HCT116 (cell line): Measurements from ENCODE around the gene DIO2. TPM values are rescaled to one million over a fixed set of nuclear protein-coding genes. Genes with fewer than 3 reads are reported as not detected.

Source experiments
- ATAC-seq: fragments of 200-7000 bp; cut with Tn5 transposase; 2 replicates; pipeline ENCODE4 v1.9.1; 2020; ENCODE audit warnings: mild to moderate bottlenecking, moderate library complexity
- BruUV-seq: library from RNA; stranded (reverse); fragments of 400-500 nt; replicated peaks from 2 replicates; lab custom pipeline; 2021; lab: Mats Ljungman, UMichigan
- CTCF ChIA-PET: fragments of 300-600 bp; sonication (Branson Sonifier 250); formaldehyde crosslinking; loops from one replicate; lab custom pipeline; 2021; ENCODE audit warnings: antibody characterized with exemption; lab: Charles Lee
- POLR2A ChIA-PET: fragments of 300-600, 350-600 bp; sonication (Branson Sonifier 250); formaldehyde crosslinking; loops from one replicate; lab custom pipeline; 2021; ENCODE audit warnings: antibody characterized with exemption; lab: Charles Lee
- RAD21 ChIA-PET, 2 experiments: fragments of 300-600 bp; sonication (Branson Sonifier 250); formaldehyde crosslinking; loops; one replicate each; lab custom pipeline; 2023; ENCODE audit warnings: low total read pairs in 2 of 2; ENCODE audit not compliant: uncharacterized antibody in 2 of 2, unreplicated experiment in 2 of 2, low non-redundant PET in 1 of 2; lab: Charles Lee
- DNase-seq: peaks from one replicate; pipeline ENCODE4 v3.0.0-alpha.2; 2010; ENCODE audit warnings: low read depth, low spot score
- H2AFZ ChIP-seq: fragments of 200-600 bp; shearing (Covaris generic), sonication (generic); 2 replicates; pipeline ENCODE4 v1.6.1; 2017; ENCODE audit warnings: low read depth, mixed run types, mixed read lengths, antibody characterized with exemption, low read length; ENCODE audit not compliant: poor library complexity, severe bottlenecking
- H3K27ac ChIP-seq: 2 replicates; pipeline ENCODE4 v1.5.1; 2012; ENCODE audit warnings: low read depth, low read length
- H3K27me3 ChIP-seq: fragments of 200-600 bp; sonication (generic); 2 replicates; pipeline ENCODE4 v1.6.1; 2016; ENCODE audit warnings: mixed run types, low read length, mixed read lengths; ENCODE audit not compliant: insufficient read depth
- H3K36me3 ChIP-seq, 2 experiments: fragments of 200-500 bp in 1 of 2; fragments of 200-600 bp in 1 of 2; sonication (Bioruptor generic) in 1 of 2; sonication (generic) in 1 of 2; 2 replicates each; pipeline versions ENCODE4 v1.5.1 to v1.6.1; 2014 to 2016; ENCODE audit warnings: low read length in 2 of 2, inconsistent platforms in 1 of 2, mixed read lengths in 1 of 2, mixed run types in 1 of 2; ENCODE audit not compliant: insufficient read depth in 2 of 2, control insufficient read depth in 1 of 2
- H3K4me1 ChIP-seq, 2 experiments: fragments of 200-600 bp in 1 of 2; sonication (generic) in 1 of 2; 2 replicates each; pipeline versions ENCODE4 v1.5.1 to v1.6.1; 2012 to 2017; ENCODE audit warnings: low read length in 2 of 2, inconsistent platforms in 1 of 2, mild to moderate bottlenecking in 1 of 2, mixed read lengths in 1 of 2, mixed run types in 1 of 2, moderate library complexity in 1 of 2; ENCODE audit not compliant: insufficient read depth in 2 of 2, control insufficient read depth in 1 of 2
- H3K4me2 ChIP-seq: fragments of 200-600 bp; sonication (generic); 2 replicates; pipeline ENCODE4 v1.6.1; 2017; ENCODE audit warnings: mixed run types, low read length, mixed read lengths
- H3K4me3 ChIP-seq, 2 experiments: fragments of 200-600 bp in 1 of 2; sonication (generic) in 1 of 2; replicated peaks in 1 of 2; 2 replicates each; pipeline ENCODE4 v1.5.1; 2011 to 2016; ENCODE audit warnings: low read length in 2 of 2, control low read depth in 1 of 2, low read depth in 1 of 2, mild to moderate bottlenecking in 1 of 2, mixed read lengths in 1 of 2, mixed run types in 1 of 2
- H3K79me2 ChIP-seq: fragments of 200-600 bp; sonication (generic); 2 replicates; pipeline ENCODE4 v1.6.1; 2017; ENCODE audit warnings: mild to moderate bottlenecking, mixed run types, low read length, moderate library complexity, mixed read lengths; ENCODE audit not compliant: insufficient read depth
- H3K9ac ChIP-seq: fragments of 200-600 bp; sonication (generic); 2 replicates; pipeline ENCODE4 v1.6.1; 2016; ENCODE audit warnings: low read length, mixed read lengths
- H3K9me2 ChIP-seq: fragments of 200-600 bp; sonication (generic), shearing (Covaris generic); 2 replicates; pipeline ENCODE4 v1.6.1; 2017; ENCODE audit warnings: mixed run types, mild to moderate bottlenecking, moderate library complexity; ENCODE audit not compliant: insufficient read depth
- H3K9me3 ChIP-seq, 2 experiments: fragments of 200-500 bp in 1 of 2; fragments of 200-600 bp in 1 of 2; sonication (Bioruptor generic) in 1 of 2; sonication (generic) in 1 of 2; 2 replicates each; pipeline ENCODE4 v1.6.1; 2014 to 2017; ENCODE audit warnings: low read length in 2 of 2, mixed read lengths in 2 of 2, inconsistent platforms in 1 of 2, low read depth in 1 of 2, mild to moderate bottlenecking in 1 of 2, mixed run types in 1 of 2, moderate library complexity in 1 of 2; ENCODE audit not compliant: control insufficient read depth in 1 of 2, insufficient read depth in 1 of 2
- H4K20me1 ChIP-seq: fragments of 200-600 bp; sonication (generic), shearing (Covaris generic); 2 replicates; pipeline ENCODE4 v1.6.1; 2017; ENCODE audit warnings: mixed run types, mild to moderate bottlenecking, moderate library complexity; ENCODE audit not compliant: insufficient read depth
- CBX3 ChIP-seq: IDR thresholded peaks from 2 replicates; pipeline ENCODE4 v1.6.1; 2012; ENCODE audit warnings: low read depth
- CEBPB ChIP-seq: IDR thresholded peaks from 2 replicates; pipeline ENCODE4 v1.6.1; 2012; ENCODE audit warnings: low read depth
- EGR1 ChIP-seq: IDR thresholded peaks from 2 replicates; pipeline ENCODE4 v1.6.1; 2012; ENCODE audit warnings: low read depth
- ELF1 ChIP-seq: IDR thresholded peaks from 2 replicates; pipeline ENCODE4 v1.6.1; 2012; ENCODE audit warnings: low read depth, borderline replicate concordance
- JUND ChIP-seq: IDR thresholded peaks from 2 replicates; pipeline ENCODE4 v1.6.1; 2012
- POLR2A ChIP-seq: IDR thresholded peaks from 2 replicates; pipeline ENCODE4 v1.7.0; 2011; ENCODE audit warnings: borderline replicate concordance; ENCODE audit not compliant: insufficient read depth, insufficient read length; ENCODE audit errors: extremely low read depth
- POLR2AphosphoS5 ChIP-seq: IDR thresholded peaks from 2 replicates; pipeline ENCODE4 v1.6.1; 2011; ENCODE audit warnings: mild to moderate bottlenecking, low read depth, low read length, moderate library complexity
- SRF ChIP-seq: IDR thresholded peaks from 2 replicates; pipeline ENCODE4 v1.6.1; 2012; ENCODE audit warnings: low read depth
- TCF7L2 ChIP-seq: IDR thresholded peaks from 2 replicates; pipeline ENCODE4 v1.7.0; 2011; ENCODE audit warnings: borderline replicate concordance, inconsistent platforms; ENCODE audit not compliant: insufficient read depth, insufficient read length; ENCODE audit errors: extremely low read depth
- YY1 ChIP-seq: IDR thresholded peaks from 2 replicates; pipeline ENCODE4 v1.6.1; 2011; ENCODE audit warnings: low read length, low read depth, moderate library complexity, mild to moderate bottlenecking; ENCODE audit not compliant: insufficient replicate concordance; ENCODE audit errors: extremely low read depth
- ZFX ChIP-seq: fragments of 450-650 bp; IDR thresholded peaks from 2 replicates; pipeline ENCODE4 v1.6.1; 2017
- intact Hi-C: fragments of 100-400 bp; cut with micrococcal nuclease; formaldehyde crosslinking; loops from 2 replicates; pipeline ENCODE4 v1.10.0; 2022
- total RNA-seq: library from RNA; stranded (reverse); gene quantifications from one replicate; pipeline ENCODE4 v1.2.1, GENCODE V29; 2021; ENCODE audit not compliant: unreplicated experiment
- TF ChIP-seq, protein P1 (sequence below): IDR thresholded peaks from 2 replicates; pipeline ENCODE4 v1.6.1; 2012; ENCODE audit warnings: low read depth
- TF ChIP-seq, protein P2 (sequence below), 3 experiments: fragments of 200-600 bp in 1 of 3; sonication (generic) in 1 of 3; IDR thresholded peaks in 2 of 3; conservative IDR thresholded peaks in 1 of 3; 2 replicates each; pipeline ENCODE4 v1.5.1; 2012 to 2017; ENCODE audit warnings: low read depth in 2 of 3, low read length in 2 of 3, antibody characterized with exemption in 1 of 3, borderline replicate concordance in 1 of 3, control low read depth in 1 of 3, mild to moderate bottlenecking in 1 of 3, mixed read lengths in 1 of 3, mixed run types in 1 of 3, moderate library complexity in 1 of 3; ENCODE audit not compliant: insufficient read depth in 1 of 3
- TF ChIP-seq, protein P3 (sequence below): IDR thresholded peaks from 2 replicates; pipeline ENCODE4 v1.6.1; 2011; ENCODE audit warnings: mild to moderate bottlenecking, low read length, moderate library complexity; ENCODE audit not compliant: insufficient replicate concordance; ENCODE audit errors: extremely low read depth

DIO2 gene
- total RNA-seq, 1 experiment from 2014 or later, result 0.10 TPM

DNA sequence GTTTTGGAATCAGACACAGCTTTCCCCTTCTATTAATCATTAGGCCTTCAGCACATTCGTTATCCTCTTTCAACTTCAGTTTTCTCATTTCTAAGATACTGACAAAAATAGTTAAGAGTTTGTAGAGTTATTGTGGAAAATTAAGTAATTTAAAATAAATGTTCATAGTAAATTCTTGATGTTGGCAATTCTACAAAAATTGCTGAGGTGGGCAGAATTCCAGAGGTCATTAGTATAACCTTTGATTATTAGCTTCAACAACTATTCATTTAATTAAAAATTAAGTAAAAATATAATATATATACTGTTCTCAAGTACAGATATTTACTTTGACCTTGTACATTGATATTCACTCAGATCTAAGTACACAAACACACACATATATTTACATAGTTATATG is 58.5 kb downstream of the DIO2 start:
- Histone ChIP-seq H2AFZ (no peak overlapping the region), H3K9me3 (no peaks in the 10 kb centered on the region), H3K27me3 (no peaks in the 10 kb centered on the region), H3K36me3 (no peaks in the 10 kb centered on the region), H3K4me2 (no peak overlapping the region), H3K4me3 (no peak overlapping the region), H3K9me2 (no peaks in the 10 kb centered on the region), H3K4me1 (no peaks in the 10 kb centered on the region), H3K79me2 (no peaks in the 10 kb centered on the region), H3K27ac (no peak overlapping the region), H3K9ac (no peak overlapping the region), H4K20me1 (no peaks in the 10 kb centered on the region)
- intact Hi-C loops, result no loop called here
- ChIA-PET POLR2A (no interaction called here), RAD21 (no interaction called here), CTCF (no interaction called here)
- DNase-seq, result no peak
- ATAC-seq, result no peak
- TF ChIP-seq YY1, result no peak
- TF ChIP-seq POLR2AphosphoS5, result no peak
- no peak for TF ChIP-seq CEBPB
- BruUV-seq, result no TSS peak

DNA sequence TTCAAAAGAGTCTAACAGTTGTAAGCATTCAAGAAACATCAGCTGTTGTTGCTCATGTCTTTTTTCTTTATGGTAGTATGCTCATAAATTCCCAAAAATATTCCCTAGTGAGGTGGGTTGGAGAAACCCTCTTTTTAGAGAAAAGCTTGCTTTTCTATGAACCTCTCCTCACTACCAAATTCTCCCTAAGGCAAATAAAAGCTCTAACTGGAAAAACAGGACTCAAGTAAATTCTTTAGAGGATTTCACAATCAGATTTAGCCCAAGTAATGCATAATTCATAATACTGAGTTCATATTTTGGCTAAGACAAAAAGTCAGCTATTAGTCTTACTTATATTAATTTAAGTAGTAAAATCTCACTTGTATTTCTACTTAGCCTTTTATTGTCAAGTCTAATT is 59.1 kb downstream of the DIO2 start:
- ChIA-PET RAD21 (no interaction called here), POLR2A (no interaction called here), CTCF (no interaction called here)
- Histone ChIP-seq H3K27me3 (no peaks in the 10 kb centered on the region), H3K4me3 (no peak overlapping the region), H3K79me2 (no peaks in the 10 kb centered on the region), H3K27ac (no peak overlapping the region), H2AFZ (no peak overlapping the region), H3K4me1 (no peaks in the 10 kb centered on the region), H3K9ac (no peak overlapping the region), H3K9me2 (no peaks in the 10 kb centered on the region), H4K20me1 (no peaks in the 10 kb centered on the region), H3K36me3 (no peaks in the 10 kb centered on the region), H3K9me3 (no peaks in the 10 kb centered on the region), H3K4me2 (no peak overlapping the region)
- no peak for DNase-seq
- ATAC-seq, result no peak
- intact Hi-C loops, result no loop called here
- BruUV-seq, result no TSS peak
- TF ChIP-seq JUND (no peak), POLR2A (no peak), SRF (no peak), ZFX (no peak), TCF7L2 (no peak), ELF1 (no peak), EGR1 (no peak), CBX3 (no peak)
- TF ChIP-seq, protein P1, sequence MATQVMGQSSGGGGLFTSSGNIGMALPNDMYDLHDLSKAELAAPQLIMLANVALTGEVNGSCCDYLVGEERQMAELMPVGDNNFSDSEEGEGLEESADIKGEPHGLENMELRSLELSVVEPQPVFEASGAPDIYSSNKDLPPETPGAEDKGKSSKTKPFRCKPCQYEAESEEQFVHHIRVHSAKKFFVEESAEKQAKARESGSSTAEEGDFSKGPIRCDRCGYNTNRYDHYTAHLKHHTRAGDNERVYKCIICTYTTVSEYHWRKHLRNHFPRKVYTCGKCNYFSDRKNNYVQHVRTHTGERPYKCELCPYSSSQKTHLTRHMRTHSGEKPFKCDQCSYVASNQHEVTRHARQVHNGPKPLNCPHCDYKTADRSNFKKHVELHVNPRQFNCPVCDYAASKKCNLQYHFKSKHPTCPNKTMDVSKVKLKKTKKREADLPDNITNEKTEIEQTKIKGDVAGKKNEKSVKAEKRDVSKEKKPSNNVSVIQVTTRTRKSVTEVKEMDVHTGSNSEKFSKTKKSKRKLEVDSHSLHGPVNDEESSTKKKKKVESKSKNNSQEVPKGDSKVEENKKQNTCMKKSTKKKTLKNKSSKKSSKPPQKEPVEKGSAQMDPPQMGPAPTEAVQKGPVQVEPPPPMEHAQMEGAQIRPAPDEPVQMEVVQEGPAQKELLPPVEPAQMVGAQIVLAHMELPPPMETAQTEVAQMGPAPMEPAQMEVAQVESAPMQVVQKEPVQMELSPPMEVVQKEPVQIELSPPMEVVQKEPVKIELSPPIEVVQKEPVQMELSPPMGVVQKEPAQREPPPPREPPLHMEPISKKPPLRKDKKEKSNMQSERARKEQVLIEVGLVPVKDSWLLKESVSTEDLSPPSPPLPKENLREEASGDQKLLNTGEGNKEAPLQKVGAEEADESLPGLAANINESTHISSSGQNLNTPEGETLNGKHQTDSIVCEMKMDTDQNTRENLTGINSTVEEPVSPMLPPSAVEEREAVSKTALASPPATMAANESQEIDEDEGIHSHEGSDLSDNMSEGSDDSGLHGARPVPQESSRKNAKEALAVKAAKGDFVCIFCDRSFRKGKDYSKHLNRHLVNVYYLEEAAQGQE, result no peak
- TF ChIP-seq, protein P2, sequence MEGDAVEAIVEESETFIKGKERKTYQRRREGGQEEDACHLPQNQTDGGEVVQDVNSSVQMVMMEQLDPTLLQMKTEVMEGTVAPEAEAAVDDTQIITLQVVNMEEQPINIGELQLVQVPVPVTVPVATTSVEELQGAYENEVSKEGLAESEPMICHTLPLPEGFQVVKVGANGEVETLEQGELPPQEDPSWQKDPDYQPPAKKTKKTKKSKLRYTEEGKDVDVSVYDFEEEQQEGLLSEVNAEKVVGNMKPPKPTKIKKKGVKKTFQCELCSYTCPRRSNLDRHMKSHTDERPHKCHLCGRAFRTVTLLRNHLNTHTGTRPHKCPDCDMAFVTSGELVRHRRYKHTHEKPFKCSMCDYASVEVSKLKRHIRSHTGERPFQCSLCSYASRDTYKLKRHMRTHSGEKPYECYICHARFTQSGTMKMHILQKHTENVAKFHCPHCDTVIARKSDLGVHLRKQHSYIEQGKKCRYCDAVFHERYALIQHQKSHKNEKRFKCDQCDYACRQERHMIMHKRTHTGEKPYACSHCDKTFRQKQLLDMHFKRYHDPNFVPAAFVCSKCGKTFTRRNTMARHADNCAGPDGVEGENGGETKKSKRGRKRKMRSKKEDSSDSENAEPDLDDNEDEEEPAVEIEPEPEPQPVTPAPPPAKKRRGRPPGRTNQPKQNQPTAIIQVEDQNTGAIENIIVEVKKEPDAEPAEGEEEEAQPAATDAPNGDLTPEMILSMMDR (IDR thresholded peaks at IDR 0.05 in 2 of 3, conservative IDR thresholded peaks at IDR 0.05 in 1 of 3; ENCODE audit: borderline replicate concordance in 1 of 3, insufficient read depth in 1 of 3, low read depth in 2 of 3, low read length in 2 of 3), result no peak
- TF ChIP-seq, protein P3, sequence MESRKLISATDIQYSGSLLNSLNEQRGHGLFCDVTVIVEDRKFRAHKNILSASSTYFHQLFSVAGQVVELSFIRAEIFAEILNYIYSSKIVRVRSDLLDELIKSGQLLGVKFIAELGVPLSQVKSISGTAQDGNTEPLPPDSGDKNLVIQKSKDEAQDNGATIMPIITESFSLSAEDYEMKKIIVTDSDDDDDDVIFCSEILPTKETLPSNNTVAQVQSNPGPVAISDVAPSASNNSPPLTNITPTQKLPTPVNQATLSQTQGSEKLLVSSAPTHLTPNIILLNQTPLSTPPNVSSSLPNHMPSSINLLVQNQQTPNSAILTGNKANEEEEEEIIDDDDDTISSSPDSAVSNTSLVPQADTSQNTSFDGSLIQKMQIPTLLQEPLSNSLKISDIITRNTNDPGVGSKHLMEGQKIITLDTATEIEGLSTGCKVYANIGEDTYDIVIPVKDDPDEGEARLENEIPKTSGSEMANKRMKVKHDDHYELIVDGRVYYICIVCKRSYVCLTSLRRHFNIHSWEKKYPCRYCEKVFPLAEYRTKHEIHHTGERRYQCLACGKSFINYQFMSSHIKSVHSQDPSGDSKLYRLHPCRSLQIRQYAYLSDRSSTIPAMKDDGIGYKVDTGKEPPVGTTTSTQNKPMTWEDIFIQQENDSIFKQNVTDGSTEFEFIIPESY, result no peak
